GM23338 (cell line): ENCODE results near the gene USF2. TPM values are rescaled to one million over a fixed set of nuclear protein-coding genes. Genes with fewer than 3 reads are reported as not detected.

Source experiments
- ATAC-seq: fragments of 200-7000 bp; cut with Tn5 transposase; 3 replicates; pipeline ENCODE4 v1.9.1; 2020
- DNase-seq: peaks from one replicate; pipeline ENCODE4 v3.0.0-alpha.2; 2015; ENCODE audit warnings: low spot score
- H2AFZ ChIP-seq: fragments of 200-600 bp; sonication (generic); 2 replicates; pipeline ENCODE4 v1.8.0; 2016; ENCODE audit warnings: antibody characterized with exemption, mild to moderate bottlenecking, moderate library complexity
- H3F3A ChIP-seq: fragments of 200-600 bp; sonication (generic); replicated peaks from 2 replicates; pipeline ENCODE4 v1.8.0; 2017; ENCODE audit warnings: antibody characterized with exemption, mixed run types, low read depth
- H3K27ac ChIP-seq: fragments of 200-600 bp; sonication (generic); 2 replicates; pipeline ENCODE4 v1.6.1; 2016; ENCODE audit warnings: low read depth
- H3K27me3 ChIP-seq: fragments of 200-600 bp; sonication (generic); 2 replicates; pipeline ENCODE4 v1.8.0; 2016; ENCODE audit warnings: mild to moderate bottlenecking, mixed run types, moderate library complexity; ENCODE audit not compliant: insufficient read depth
- H3K36me3 ChIP-seq: fragments of 200-600 bp; sonication (generic); 2 replicates; pipeline ENCODE4 v1.8.0; 2016; ENCODE audit warnings: mild to moderate bottlenecking; ENCODE audit not compliant: insufficient read depth
- H3K4me1 ChIP-seq: fragments of 200-600 bp; sonication (generic); 2 replicates; pipeline ENCODE4 v1.8.0; 2016; ENCODE audit warnings: mild to moderate bottlenecking, moderate library complexity; ENCODE audit not compliant: insufficient read depth
- H3K4me2 ChIP-seq: fragments of 200-600 bp; sonication (generic); 2 replicates; pipeline ENCODE4 v1.7.1; 2017; ENCODE audit warnings: mixed run types
- H3K4me3 ChIP-seq: fragments of 200-600 bp; sonication (generic); 2 replicates; pipeline ENCODE4 v1.6.1; 2016; ENCODE audit warnings: mixed run types
- H3K79me2 ChIP-seq: fragments of 200-600 bp; sonication (generic); replicated peaks from 2 replicates; pipeline ENCODE4 v1.8.0; 2017; ENCODE audit warnings: mild to moderate bottlenecking; ENCODE audit not compliant: insufficient read depth
- H3K9me2 ChIP-seq: fragments of 200-600 bp; sonication (generic); 2 replicates; pipeline ENCODE4 v1.8.0; 2017; ENCODE audit not compliant: insufficient read depth
- H4K20me1 ChIP-seq: fragments of 200-600 bp; sonication (generic); replicated peaks from 2 replicates; pipeline ENCODE4 v1.8.0; 2017; ENCODE audit warnings: mild to moderate bottlenecking; ENCODE audit not compliant: insufficient read depth
- H3K27ac Mint-ChIP-seq: 2 replicates; pipeline ENCODE4 v1.8.0; 2020; ENCODE audit warnings: inconsistent platforms, mild to moderate bottlenecking, moderate library complexity, mixed read lengths
- H3K27me3 Mint-ChIP-seq: 3 replicates; pipeline ENCODE4 v1.8.0; 2022; ENCODE audit warnings: low read depth, mild to moderate bottlenecking, moderate library complexity, mixed read lengths, inconsistent platforms; ENCODE audit not compliant: insufficient read depth, poor library complexity
- H3K36me3 Mint-ChIP-seq: 3 replicates; pipeline ENCODE4 v1.8.0; 2021; ENCODE audit warnings: low read depth, mild to moderate bottlenecking, inconsistent platforms, moderate library complexity, mixed read lengths
- H3K4me1 Mint-ChIP-seq: 3 replicates; pipeline ENCODE4 v1.8.0; 2020; ENCODE audit warnings: mild to moderate bottlenecking, inconsistent platforms, mixed read lengths
- H3K4me3 Mint-ChIP-seq: 3 replicates; pipeline ENCODE4 v1.8.0; 2021; ENCODE audit warnings: moderate library complexity, mild to moderate bottlenecking, inconsistent platforms, mixed read lengths
- H3K9me3 Mint-ChIP-seq: 3 replicates; pipeline ENCODE4 v1.8.0; 2020; ENCODE audit warnings: moderate library complexity, mild to moderate bottlenecking, inconsistent platforms, mixed read lengths
- CREB1 ChIP-seq: fragments of 250-450 bp; sonication (Bioruptor Pico); IDR thresholded peaks from 2 replicates; pipeline ENCODE4 v1.5.0; 2020; ENCODE audit warnings: low read depth, mild to moderate bottlenecking, moderate library complexity
- CTCF ChIP-seq, 2 experiments: fragments of 200-600 bp in 1 of 2; sonication (generic) in 1 of 2; conservative IDR thresholded peaks; 2 replicates each; pipeline versions ENCODE4 v1.5.1 to v1.6.1; 2016 to 2017; ENCODE audit warnings: antibody characterized with exemption in 2 of 2, low read depth in 2 of 2, mild to moderate bottlenecking in 2 of 2, moderate library complexity in 1 of 2
- EZH2phosphoT487 ChIP-seq: fragments of 200-600 bp; sonication (generic); IDR thresholded peaks from one replicate; pipeline ENCODE4 v1.8.1; 2018; ENCODE audit warnings: antibody characterized with exemption; ENCODE audit not compliant: unreplicated experiment
- POLR2AphosphoS5 ChIP-seq: IDR thresholded peaks from 2 replicates; pipeline ENCODE4 v1.6.1; 2016; ENCODE audit warnings: antibody characterized with exemption, low read depth
- REST ChIP-seq: IDR thresholded peaks from one replicate; pipeline ENCODE4 v1.6.1; 2018; ENCODE audit warnings: antibody characterized with exemption; ENCODE audit not compliant: unreplicated experiment
- STAT1 ChIP-seq: IDR thresholded peaks from one replicate; pipeline ENCODE4 v1.6.1; 2016; ENCODE audit warnings: antibody characterized with exemption; ENCODE audit not compliant: unreplicated experiment
- ZNF114 ChIP-seq: fragments of 250-450 bp; sonication (Bioruptor Pico); IDR thresholded peaks from 2 replicates; pipeline ENCODE4 v1.5.0; 2020; ENCODE audit warnings: mild to moderate bottlenecking, moderate library complexity
- polyA plus RNA-seq: library from polyadenylated mRNA; unstranded; fragments of >200 nt; fragmentation: Nextera tagmentation; extraction: Ambion mirVana; gene quantifications from 2 replicates; pipeline ENCODE4 v1.2.1, GENCODE V29; 2016
- total RNA-seq: library from RNA; depleted of rRNA; stranded (reverse); fragments of >200 nt; shearing (Covaris generic); gene quantifications from 2 replicates; pipeline ENCODE4 v1.2.3, GENCODE V29; 2014
- TF ChIP-seq, protein P1 (sequence below): fragments of 250-450 bp; sonication (Bioruptor Pico); IDR thresholded peaks from 2 replicates; pipeline ENCODE4 v1.5.0; 2020; ENCODE audit warnings: mild to moderate bottlenecking, moderate library complexity

The USF2 gene
- total and polyA plus RNA-seq, 2 experiments from 2014 or later, result 28.9 to 60.5 TPM

DNA sequence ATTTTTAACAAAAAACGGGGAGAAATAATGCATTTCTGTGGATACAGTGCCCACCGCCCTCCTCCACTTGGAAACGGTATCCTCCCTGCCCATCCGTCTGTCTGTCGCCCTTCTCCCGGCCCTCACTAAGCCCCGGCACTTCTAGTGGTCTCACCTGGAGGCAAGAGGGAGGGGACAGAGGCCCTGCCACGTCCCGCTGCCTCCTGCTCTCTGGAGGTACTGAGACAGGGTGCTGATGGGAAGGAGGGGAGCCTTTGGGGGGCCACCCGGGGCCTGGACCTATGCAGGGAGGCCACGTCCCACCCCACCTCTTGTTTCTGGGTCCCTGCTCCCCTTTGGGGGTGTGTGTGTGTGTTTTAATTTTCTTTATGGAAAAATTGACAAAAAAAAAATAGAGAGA, 10.6 kb downstream of the USF2 start (continued):
- TF ChIP-seq REST, result no peak

GRCh38 chr19:35279985-35280821, 11.4 kb downstream of the USF2 start:
- Histone ChIP-seq H4K20me1 (no peaks in the 10 kb centered on the region), H3F3A (no peaks in the 10 kb centered on the region), H3K4me3 (no peak overlapping the region), H3K27me3 (no peaks in the 10 kb centered on the region), H3K36me3 (no peaks in the 10 kb centered on the region; the same call in 1 of the 2 replicates), H3K9me2 (no peaks in the 10 kb centered on the region), H3K79me2 (no peaks in the 10 kb centered on the region), H3K4me1 (0 out of 2 replicates have a peak, but pooled peaks cover 7% of the 10 kb centered on the region), H2AFZ (no peak overlapping the region), H3K27ac (no peak overlapping the region), H3K4me2 (no peak overlapping the region)
- Mint-ChIP-seq H3K27ac (0 out of 2 replicates have a peak overlapping the region, but pooled peaks have one; percentile 40), H3K4me1 (peaks cover 8% of the 10 kb centered on the region), H3K36me3 (peaks cover 25% of the 10 kb centered on the region), H3K27me3 (peaks cover 26% of the 10 kb centered on the region), H3K4me3 (no peak overlapping the region), H3K9me3 (no peaks in the 10 kb centered on the region; the same call in 2 of the 3 replicates)
- DNase-seq, result no peak
- peak; percentile 15 for ATAC-seq
- TF ChIP-seq CREB1 (CRISPR knock-in tag) (no peak), CTCF (conservative IDR thresholded peaks at IDR 0.05; ENCODE audit: low read depth in 2 of 2) (no peak), STAT1 (no peak), EZH2phosphoT487 (no peak), REST (no peak), POLR2AphosphoS5 (no peak; the same call in 1 of the 2 replicates), ZNF114 (CRISPR knock-in tag) (no peak)
- TF ChIP-seq, protein P1, sequence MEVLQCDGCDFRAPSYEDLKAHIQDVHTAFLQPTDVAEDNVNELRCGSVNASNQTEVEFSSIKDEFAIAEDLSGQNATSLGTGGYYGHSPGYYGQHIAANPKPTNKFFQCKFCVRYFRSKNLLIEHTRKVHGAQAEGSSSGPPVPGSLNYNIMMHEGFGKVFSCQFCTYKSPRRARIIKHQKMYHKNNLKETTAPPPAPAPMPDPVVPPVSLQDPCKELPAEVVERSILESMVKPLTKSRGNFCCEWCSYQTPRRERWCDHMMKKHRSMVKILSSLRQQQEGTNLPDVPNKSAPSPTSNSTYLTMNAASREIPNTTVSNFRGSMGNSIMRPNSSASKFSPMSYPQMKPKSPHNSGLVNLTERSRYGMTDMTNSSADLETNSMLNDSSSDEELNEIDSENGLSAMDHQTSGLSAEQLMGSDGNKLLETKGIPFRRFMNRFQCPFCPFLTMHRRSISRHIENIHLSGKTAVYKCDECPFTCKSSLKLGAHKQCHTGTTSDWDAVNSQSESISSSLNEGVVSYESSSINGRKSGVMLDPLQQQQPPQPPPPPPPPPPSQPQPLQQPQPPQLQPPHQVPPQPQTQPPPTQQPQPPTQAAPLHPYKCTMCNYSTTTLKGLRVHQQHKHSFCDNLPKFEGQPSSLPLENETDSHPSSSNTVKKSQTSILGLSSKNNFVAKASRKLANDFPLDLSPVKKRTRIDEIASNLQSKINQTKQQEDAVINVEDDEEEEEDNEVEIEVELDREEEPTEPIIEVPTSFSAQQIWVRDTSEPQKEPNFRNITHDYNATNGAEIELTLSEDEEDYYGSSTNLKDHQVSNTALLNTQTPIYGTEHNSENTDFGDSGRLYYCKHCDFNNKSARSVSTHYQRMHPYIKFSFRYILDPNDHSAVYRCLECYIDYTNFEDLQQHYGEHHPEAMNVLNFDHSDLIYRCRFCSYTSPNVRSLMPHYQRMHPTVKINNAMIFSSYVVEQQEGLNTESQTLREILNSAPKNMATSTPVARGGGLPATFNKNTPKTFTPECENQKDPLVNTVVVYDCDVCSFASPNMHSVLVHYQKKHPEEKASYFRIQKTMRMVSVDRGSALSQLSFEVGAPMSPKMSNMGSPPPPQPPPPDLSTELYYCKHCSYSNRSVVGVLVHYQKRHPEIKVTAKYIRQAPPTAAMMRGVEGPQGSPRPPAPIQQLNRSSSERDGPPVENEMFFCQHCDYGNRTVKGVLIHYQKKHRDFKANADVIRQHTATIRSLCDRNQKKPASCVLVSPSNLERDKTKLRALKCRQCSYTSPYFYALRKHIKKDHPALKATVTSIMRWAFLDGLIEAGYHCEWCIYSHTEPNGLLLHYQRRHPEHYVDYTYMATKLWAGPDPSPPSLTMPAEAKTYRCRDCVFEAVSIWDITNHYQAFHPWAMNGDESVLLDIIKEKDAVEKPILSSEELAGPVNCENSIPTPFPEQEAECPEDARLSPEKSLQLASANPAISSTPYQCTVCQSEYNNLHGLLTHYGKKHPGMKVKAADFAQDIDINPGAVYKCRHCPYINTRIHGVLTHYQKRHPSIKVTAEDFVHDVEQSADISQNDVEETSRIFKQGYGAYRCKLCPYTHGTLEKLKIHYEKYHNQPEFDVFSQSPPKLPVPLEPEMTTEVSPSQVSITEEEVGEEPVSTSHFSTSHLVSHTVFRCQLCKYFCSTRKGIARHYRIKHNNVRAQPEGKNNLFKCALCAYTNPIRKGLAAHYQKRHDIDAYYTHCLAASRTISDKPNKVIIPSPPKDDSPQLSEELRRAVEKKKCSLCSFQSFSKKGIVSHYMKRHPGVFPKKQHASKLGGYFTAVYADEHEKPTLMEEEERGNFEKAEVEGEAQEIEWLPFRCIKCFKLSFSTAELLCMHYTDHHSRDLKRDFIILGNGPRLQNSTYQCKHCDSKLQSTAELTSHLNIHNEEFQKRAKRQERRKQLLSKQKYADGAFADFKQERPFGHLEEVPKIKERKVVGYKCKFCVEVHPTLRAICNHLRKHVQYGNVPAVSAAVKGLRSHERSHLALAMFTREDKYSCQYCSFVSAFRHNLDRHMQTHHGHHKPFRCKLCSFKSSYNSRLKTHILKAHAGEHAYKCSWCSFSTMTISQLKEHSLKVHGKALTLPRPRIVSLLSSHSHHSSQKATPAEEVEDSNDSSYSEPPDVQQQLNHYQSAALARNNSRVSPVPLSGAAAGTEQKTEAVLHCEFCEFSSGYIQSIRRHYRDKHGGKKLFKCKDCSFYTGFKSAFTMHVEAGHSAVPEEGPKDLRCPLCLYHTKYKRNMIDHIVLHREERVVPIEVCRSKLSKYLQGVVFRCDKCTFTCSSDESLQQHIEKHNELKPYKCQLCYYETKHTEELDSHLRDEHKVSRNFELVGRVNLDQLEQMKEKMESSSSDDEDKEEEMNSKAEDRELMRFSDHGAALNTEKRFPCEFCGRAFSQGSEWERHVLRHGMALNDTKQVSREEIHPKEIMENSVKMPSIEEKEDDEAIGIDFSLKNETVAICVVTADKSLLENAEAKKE (CRISPR knock-in tag), result no peak
